ENCODE data around the gene SOX18.

Gene SOX18

DNA sequence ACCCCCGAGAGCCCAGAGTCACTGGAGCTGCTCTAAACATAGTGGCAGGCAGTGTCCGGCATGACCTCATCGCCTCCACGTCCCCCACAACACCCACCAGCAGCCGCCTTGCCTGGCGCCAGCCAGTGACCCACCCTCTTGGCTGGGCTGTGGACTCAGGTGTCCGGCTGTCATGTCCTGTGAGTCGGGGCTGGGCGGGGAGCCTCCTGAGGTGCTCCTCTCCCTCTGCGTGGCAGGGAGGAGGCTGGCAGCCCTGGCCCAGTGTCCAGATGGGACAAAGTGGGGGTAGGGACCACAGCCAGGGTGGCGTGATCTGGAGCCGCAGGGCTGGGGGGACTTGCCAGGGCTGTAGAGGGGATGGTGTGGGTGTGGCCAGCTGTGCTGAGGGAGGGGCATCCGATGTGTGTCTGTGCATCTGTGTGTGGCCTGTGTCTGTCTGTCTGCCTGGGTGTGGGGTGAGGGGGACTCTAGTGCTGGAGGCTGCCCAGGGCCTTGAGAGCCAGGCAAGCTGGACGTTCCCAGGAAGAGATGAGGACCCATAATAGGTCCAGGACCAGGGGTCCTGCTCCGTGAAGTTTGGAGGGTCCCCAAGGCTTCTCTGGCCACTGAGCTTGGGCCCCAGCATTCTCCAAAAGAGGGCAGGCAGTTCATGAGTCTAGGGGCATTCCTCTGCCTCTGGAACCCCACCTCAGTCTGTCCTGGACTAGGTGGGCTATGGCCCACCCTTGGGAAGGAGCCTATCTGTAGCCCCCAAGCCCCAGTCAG lies 2.3 kb upstream of the SOX18 start:
- DNase-seq = no peak

DNA sequence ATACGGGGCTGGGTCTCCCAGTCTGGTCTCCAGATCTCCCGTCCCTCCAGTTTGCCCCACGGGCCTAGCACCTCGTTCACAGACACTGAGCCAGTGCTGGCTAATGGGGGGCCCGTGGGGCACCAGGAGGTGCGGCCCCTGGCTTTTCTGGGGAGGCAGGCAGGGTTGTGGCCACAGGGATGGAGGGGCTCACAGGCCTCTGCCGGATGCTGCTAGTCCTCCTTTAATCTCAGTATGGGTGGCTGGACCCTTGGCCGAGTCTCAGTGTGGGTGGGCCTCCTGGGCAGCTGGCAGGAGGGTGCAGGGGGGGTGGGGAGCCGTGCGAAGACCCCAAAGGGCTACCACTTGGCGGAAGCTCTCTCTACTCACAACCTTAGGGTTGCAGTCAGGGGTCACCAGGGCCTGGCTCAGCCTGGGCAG lies 1.6 kb upstream of the SOX18 start:
- DNase-seq = no peak

DNA sequence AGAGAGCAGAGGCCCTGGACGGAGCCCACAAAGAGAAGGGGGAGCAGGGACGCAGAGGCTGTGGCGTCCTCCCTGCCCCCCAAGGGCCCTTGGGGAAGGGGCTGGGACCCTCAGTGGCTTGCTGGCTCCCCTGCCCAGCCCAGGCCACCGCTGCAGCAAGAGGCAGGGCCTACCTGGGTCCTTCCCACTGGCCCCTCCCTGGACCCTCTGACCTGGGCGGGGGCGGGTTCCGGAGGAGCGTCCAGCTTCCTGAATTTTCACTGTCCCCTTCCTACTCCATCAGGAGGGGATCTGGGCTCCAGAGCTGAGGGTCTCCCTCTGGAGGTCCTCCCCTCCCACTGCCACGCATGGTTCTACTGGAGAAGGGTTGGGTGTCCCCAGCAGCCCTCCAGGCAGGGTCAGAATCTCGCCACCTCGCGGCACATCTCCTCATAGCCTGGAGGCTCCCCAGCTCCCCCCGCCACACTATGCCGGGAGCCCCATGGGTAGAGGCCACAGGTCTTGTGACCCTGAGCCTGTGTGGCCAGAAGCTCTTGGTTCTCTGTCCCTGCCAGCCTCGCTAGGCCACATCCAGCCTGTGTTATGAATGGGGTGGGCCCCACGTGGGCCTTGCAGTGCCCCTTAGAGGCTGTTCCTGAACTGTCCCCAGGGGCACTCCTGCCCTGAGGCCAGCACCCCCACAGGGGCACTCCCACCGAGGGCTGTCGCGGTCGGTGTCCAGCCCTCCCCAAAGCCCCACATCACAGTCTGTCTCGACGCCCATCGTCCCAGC lies 1.0 kb upstream of the SOX18 start:
- no peak for DNase-seq

DNA sequence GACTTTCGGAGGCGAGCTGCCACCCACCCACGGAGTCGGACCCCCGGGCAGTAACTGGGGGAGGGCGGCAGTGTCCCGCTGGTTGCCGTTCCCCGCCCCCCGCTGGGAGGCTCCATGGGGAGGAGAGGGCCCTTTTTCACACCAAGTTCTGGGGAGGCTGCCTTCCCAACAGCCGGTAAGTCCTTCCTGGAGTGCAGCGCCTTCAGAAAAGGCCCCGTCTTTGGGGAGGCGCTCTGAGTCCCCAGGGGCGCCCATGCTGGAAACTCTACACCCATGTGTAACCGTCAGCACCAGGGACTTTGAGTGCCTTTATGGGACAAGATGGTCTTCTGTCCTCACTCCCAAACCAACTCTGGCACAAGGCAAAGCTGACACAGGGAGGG lies 430 bp upstream of the SOX18 start:
- DNase-seq = no peak

DNA sequence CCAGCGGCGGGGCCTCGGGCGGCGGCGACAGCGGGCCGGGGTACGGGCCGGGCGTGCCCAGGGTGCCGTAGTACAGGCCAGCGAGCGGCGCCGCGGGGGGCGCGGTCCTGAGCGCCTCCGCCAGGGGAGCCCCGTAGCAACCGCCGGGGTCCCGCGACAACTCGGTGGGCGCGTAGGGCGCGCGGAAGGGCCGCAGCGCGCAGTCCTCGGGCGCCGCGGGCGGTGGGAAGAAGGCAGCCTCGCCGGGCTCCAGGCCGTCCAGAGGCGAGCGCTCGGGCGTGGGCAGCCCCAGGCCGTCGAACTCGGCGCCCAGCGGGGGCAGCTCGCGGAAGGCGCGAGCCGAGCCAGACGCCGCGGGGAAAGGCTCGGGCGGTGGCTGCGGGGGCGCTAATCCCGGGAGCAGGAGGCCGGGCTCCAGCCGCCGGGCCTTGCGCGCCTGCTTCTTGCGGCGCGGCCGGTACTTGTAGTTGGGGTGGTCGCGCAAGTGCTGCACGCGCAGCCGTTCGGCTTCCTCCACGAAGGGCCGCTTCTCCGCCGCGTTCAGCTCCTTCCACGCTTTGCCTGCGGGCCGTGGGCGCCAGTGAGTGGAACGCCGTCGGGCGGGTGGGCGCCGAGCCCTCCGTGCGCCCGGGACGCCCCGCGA lies 916 bp downstream of the SOX18 start:
- no peak for DNase-seq

DNA sequence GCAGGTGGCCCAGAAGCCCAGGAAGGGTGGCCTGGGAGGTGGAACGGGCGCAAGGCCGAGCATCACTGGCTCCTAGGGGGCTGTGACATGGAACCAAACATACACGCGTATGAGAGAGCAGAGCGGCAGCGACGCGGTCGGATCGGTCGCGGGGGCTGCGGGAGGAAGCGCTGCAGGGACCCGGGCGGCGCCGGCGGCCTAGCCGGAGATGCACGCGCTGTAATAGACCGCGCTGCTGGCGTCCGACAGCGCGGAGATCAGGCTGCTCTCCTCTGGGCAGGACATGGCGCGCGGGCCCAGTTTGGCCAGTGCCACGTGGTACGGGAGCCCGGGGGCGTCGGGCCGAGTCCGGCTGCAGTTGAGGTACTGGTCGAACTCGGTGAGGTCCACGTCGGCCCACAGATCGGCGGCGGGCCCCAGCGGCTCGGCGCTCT lies 1.5 kb downstream of the SOX18 start:
- DNase-seq = no peak

DNA sequence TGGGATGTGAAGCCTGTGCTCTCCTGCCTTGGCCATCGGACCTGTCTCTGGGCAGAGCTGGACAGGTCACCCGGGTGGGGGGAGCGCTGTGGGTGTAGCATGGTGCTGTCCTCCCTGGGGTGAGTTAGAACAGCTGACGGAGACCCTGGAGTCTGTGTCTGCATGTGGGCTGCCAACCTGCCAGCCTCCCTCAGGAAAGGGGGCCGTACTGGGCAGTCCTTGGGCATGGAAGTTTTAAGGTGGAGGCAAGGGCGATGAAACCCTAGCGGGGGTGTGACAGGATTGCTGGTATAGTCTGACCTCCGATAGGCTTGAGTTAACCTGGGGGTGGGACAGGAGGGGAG lies 2.4 kb downstream of the SOX18 start:
- no peak for DNase-seq

DNA sequence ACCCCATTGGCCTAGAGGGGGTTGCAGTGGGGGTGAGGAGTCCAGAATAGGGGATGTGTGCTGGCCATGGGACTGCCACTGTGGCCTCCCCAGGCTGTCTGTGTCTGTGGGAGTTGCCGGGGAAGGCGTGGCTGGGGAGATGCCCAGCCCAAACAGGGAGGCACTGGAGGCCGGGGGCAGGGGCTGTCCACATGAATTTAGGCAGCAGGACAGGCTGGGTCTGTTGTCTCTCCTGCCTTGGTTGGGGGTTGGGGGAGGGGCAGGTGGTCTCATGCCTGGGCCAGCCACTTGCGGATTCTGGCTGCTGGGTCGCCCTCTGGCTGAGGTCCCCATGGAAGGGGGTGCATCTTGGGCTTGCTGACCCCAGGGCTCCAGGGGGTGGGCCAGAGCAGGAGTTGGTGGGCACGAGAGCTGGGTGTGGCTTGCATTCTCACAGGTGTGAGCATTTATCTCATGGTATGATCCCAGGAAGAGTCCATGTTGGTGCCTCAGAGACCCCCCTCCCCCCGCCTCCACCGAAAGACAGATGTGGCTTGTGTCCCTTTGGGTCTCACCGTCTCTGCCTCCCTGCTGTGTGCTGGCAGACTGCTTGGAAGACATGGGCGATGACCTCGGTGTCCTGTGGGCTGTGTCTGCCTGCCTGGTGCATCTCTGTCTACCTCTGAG lies 4.0 kb downstream of the SOX18 start:
- DNase-seq = no peak

DNA sequence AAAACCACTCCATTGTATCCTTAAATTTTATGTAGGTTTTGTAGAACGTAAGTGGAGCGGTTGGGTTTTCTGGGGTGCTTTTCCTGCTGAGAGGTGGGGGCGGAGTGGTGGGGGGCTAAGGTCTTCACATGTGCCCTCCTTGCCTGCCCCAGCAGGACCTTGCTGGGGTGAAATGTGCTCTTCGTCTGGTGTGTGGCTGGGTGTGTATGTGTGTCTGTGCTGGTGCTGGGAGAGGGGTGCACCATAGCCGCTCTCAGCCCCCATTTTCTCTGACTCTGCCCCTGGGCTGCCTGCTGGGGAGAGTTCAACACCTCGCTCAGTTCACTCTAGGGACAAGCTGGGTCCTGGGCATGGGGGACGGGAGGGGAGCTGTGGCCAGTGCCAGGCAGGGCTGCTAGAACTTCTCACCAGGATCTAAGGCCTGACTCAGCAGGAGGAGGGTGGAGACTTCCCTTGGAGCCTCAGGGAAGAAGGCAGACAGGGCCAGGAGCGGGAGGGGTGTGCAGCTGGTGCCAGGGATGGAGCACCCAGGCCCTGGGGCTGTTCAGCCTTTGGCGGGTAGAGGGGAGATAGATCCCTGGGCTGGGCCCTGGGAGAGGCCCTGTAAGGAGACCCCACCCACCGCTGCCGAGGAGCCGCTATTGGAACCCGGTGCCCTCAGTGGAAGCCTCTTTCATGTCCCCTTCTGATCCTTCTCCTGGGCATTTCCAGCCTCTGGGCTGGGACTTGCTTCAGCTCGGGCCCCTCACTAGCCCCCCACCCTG lies 4.8 kb downstream of the SOX18 start:
- DNase-seq = no peak

DNA sequence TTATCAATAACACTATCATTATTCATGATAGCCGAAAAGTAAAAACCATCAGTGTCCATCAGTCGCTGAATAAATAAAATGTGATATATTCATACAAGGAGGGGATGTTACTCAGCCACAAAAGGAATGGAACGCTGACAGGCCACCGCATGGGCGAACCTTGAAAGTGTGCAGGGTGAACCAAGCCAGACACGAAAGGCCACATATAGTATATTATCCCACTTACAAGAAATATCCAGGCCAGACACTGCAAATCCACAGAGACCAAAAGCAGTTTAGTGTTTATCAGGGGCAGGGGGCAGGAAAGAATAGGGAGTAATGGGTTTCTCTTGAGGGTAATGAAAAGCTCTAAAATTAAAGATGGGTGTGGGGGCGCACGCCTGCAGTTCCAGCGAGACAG lies 5.7 kb downstream of the SOX18 start:
- no peak for DNase-seq

DNA sequence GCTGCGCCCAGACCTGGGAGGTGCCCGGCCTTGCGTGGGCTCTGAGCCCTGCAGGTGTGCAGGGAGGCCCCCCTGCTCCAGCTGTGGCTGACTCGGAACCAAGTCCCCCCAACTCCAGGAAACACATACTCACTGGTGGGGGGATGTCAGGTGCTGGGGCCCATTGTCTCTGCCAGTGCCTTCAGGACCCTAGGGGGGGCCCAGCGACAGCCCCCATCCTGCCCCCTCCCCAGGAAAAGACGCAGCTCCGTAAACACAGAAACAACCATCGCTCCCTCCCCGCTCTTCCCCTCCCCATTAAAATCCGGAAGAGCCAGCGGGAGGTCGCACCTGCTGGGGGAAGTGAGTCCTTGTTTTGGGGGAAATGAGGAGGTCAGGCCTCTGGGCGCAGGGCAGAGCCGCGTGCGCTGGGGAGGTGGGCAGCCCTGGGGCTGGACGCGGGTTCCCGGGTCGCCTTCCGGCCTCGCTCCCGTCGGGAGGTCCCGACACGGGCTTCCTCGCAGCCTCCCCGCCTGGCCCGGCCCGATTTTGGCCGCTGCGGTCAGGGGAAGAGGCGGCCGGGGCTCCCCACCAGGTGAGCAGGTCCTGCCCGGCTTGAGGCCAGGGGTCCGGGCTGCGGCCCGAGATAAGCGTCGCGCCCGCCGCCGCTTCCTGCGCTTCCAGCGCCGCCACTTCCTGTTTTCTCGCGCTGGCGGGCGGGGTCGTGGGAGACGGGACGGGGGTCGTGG lies 7.2 kb downstream of the SOX18 start:
- no peak for DNase-seq

DNA sequence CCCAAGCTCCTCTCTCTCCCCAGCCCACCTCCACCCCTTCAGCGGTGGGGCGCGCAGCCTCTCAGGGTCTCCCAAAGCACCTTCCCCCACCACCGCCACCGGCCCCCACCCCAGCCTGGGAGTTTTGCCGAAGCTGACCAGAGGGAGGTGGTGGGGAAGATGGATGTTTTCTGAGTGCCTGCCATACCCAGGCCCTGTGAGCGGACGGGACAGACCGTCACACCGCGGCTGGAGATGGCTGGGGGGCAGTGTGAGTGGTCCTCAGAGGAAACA lies 7.7 kb downstream of the SOX18 start:
- DNase-seq = no peak

DNA sequence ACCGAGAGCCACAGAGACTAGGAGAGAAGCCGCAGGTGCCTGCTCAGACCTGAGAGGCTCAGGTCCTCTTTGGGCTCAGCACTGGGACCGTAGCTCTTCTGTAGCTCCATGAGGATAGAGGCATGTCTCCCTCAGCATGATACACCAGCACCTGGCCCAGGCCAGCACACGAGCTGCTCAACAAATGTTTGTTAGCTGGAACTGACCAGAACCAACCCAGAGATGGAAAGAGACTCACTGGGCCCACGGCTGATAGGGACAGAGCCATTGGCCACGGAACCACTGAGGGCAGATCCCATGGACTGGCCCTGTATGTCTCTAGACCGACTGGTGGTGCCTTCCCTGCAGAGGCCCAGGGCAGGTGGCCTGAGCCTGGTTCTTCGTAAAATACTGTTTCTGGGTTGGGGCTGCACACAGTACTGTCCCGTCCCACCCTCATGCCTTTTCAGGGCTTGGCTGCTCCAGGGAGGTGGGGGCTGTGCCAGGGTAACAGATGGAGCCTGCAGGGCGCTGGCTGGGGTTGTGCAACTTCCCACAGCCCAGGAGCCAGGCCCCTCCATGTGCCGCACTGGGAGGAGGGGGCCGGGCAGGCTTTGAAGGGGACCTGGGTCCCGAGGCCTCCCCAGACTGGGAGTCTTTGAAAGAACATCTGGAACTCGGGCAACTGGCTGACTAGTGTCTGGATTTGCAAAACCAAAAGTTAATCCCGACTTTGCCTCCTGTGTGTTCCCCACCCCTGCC lies 8.2 kb downstream of the SOX18 start:
- DNase-seq = no peak

DNA sequence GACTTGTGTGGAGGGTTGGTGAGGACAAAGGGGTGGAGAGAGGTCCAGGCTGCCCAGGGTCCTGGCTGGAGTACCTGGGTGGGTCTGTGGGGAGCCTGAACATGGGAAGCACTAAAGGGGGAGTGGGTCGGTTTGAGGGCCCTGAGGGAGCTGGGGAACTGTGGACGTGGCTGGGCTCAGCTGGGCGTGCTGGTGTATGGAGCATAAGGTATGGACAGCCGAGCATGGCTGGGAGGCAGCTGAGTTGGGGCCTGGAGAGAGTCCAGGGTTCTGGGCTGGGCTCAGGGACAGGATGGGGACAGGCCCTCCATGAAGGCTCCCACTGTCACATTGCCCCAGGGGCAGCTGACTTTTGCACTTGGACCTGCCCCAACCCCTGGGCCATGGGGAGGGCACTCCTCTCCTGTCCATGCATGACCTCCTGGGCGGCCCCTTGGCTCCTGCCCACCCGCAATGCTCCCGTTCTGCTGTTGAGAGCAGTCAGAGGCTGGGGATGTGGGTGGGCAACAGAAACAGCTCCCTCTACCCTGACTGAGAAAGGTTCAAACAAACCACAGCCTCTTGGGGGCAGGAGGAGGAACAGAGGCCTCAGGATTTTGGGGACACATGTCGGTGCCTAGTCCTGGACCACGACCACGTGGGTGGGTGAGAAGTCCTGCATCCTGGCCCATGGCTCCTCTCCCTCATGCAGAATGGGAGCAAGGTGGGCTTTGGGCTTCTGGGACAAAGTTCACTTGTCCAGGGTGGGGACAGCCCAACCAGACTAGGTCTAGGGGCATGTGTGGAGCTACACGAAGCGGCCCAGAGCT lies 9.0 kb downstream of the SOX18 start:
- DNase-seq = no peak

DNA sequence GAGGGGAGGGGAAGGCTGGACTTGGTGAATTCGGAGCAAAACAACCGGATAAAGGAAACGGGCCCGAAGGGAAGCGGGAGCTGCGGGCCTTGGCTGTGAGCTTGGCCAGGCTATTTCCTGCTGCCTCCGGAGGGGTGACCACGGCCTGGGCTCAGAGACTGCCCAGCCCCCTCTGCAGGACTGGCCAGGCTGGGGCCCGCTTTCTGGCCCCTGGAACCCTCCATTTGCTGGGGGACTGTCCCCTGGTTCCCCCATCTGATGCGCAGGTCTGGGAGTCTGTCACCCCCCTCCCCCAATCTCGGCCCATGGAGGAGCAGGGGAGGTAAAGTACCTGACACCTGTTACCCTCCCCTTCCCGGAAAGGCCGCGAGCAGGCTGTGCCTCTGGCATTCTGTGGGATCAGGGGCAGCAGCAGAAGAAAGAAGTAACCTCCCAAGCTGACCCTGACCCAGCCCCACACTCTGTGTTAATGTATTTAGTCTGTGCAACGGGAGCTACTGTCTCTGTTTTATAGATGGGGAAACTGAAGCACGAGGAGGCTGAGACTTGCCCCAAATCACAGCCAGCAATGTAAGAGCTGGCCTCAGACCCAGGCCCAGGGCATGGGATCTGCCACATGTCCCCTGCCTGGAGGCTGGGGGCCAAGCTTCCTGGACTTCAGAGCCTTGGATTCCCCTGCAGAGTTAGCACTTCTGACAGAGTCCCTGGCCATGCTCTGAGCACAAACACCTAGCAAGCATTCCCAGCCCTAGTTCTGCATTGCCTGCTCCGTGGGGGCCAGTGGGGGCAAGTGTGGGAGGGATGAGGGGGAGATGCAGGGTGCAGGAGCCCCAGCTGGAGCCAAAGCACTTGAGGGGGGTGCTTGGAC lies 9.9 kb downstream of the SOX18 start:
- DNase-seq = no peak

DNA sequence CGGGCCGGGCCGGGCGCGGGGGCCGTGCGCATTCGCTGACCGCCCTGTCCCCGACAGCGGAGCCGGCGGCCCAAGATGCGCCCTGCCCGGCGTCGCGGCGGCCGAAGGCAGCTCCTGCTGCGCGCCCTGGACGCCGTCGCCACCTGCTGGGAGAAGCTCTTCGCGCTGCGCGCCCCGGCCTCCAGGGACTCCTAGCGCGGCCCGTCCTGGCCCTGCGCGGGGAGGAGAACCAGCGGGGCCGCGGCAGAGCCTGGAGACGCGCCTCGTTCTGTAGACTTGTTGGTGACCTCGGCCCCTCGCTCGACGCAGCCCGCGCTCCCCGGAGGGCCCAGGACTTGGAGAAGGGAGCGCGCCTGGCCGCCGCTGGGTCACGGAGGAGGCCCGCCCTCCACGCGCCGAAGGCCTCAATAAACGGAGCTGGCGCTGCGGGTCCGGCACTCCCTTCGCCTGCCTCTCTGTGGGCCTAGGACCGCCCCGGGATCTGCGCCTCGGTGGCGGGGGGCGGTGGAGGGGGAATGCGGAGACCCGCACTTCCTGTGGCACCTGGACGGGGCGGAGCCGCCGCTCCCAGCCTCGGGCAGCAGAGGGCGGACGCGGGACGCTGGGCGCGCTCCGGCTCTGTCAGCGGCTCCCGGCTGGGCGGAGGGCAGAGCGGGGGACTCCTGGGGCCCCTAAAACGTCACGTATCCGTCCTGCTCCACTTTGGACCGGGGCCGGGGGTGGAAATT lies 10.7 kb downstream of the SOX18 start:
- peak; percentile 42 for DNase-seq

DNA sequence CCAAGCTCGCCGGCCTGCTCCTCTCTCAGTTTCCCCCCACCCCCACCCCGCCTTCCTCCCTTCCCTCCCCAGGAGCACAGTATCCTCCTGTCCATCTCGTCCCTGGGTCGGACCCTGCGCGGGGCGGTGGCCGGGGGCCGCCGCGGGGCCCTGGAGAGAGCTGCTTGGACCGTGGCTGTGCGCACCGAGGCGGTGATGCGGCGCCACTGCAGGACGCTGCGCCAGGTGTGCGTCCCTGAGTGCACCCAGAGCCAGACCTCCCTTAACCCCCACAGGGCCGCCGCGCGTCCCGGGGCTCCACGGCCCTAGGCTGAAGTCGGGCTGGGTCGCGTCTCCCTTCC lies 11.2 kb downstream of the SOX18 start:
- no peak for DNase-seq

DNA sequence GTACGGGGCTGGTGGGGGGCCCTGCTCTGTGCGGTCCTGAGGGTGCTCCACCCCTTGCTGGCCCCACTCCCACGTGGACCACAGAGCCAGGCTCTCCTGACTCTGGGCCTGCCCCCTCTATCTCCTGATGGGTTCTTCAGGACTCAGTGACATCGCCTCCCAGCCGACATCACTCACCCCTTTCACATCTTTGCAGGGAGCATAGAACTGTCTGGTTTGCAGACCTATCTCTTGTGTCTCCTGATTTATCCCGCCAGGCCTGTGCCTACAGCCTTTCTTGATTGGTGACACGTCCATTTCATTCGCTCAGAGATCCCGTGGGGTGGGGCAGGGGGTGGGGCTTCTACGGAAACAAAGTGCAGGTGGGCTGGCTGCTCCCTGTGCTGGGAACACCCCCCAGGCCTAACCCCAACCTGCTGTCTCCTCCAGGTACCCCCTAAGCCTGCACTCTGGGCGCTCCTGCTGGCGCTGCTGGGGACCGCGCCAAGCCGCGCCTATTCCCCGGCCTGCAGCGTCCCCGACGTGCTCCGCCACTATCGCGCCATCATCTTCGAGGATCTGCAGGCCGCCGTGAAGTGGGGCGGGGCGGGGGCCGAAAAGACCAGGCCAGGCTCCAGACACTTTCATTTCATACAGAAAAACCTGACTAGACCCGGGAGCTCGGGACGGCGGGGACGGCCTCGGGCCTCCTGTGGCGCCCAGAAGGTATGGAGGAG lies 11.8 kb downstream of the SOX18 start:
- peak; percentile 34 for DNase-seq

DNA sequence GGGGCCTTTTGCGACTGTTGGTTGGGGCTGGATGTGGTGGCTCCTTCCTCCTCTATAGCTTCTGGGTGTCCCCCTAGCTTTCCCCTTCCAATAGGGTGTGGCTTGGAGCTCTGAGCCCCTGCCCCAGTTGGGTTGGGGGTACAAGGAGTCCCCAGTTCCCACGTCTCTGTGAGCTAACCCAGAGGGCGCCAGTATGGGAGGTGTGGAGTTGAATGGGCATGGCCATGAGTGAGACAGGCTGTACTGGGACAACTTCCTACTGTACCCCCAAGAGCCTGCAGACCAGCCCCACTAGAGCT lies 12.3 kb downstream of the SOX18 start:
- DNase-seq = no peak
